Keratinocyte (primary cell): ENCODE results near the gene SNRNP35. TPM values are rescaled to one million over a fixed set of nuclear protein-coding genes. Genes with fewer than 3 reads are reported as not detected.
A peak's percentile ranks its signal among the peaks of the same experiment; 100 is the strongest.
"Not testable (repeated sequence)": the region's sequence is repeated elsewhere in the genome, so short reads cannot be mapped to it uniquely, and the experiment has no call there.

ENCODE experiments used
- DNase-seq: peaks from one replicate; pipeline ENCODE4 v3.0.0-alpha.2; 2011; ENCODE audit warnings: low read depth, missing footprints, low spot score
- FAIRE-seq: peaks from 2 replicates; lab custom pipeline; 2011; peaks lifted over from hg19 to GRCh38; lab: Jason Lieb, UNC
- H2AFZ ChIP-seq: 2 replicates; pipeline ENCODE4 v1.6.0; 2012; ENCODE audit warnings: low read length, control low read depth, inconsistent platforms; ENCODE audit not compliant: control insufficient read depth
- H3K27ac ChIP-seq: 2 replicates; pipeline ENCODE4 v1.5.1; 2011; ENCODE audit warnings: low read length; ENCODE audit not compliant: control insufficient read depth, insufficient read depth
- H3K27me3 ChIP-seq: 3 replicates; pipeline ENCODE4 v1.6.0; 2011; ENCODE audit warnings: low read length; ENCODE audit not compliant: control insufficient read depth, insufficient read depth; ENCODE audit errors: extremely low read depth
- H3K36me3 ChIP-seq, 2 experiments: 2 replicates in 1 of 2; 3 replicates in 1 of 2; pipeline ENCODE4 v1.5.1; 2011; ENCODE audit warnings: low read length in 2 of 2, mild to moderate bottlenecking in 1 of 2; ENCODE audit not compliant: control insufficient read depth in 2 of 2, insufficient read depth in 2 of 2; ENCODE audit errors: extremely low read depth in 1 of 2
- H3K4me1 ChIP-seq: 3 replicates; pipeline ENCODE4 v1.5.1; 2011; ENCODE audit warnings: low read length; ENCODE audit not compliant: control insufficient read depth, insufficient read depth; ENCODE audit errors: extremely low read depth
- H3K4me2 ChIP-seq: 3 replicates; pipeline ENCODE4 v1.6.0; 2011; ENCODE audit warnings: low read depth, low read length; ENCODE audit not compliant: control insufficient read depth, insufficient read depth; ENCODE audit errors: extremely low read depth
- H3K4me3 ChIP-seq, 3 experiments: fragments of 200-600 bp in 1 of 3; sonication (generic) in 1 of 3; 2 replicates in 2 of 3; 3 replicates in 1 of 3; pipeline ENCODE4 v1.5.1; 2011 to 2016; ENCODE audit warnings: low read length in 3 of 3, mild to moderate bottlenecking in 3 of 3, control low read depth in 2 of 3, inconsistent platforms in 1 of 3, low read depth in 1 of 3, mixed read lengths in 1 of 3, mixed run types in 1 of 3, moderate library complexity in 1 of 3; ENCODE audit not compliant: control insufficient read depth in 2 of 3, insufficient read depth in 2 of 3; ENCODE audit errors: extremely low read depth in 1 of 3
- H3K79me2 ChIP-seq: 2 replicates; pipeline ENCODE4 v1.6.0; 2012; ENCODE audit warnings: low read length; ENCODE audit not compliant: control insufficient read depth, insufficient read depth
- H3K9ac ChIP-seq: 3 replicates; pipeline ENCODE4 v1.6.0; 2011; ENCODE audit warnings: low read length; ENCODE audit not compliant: control insufficient read depth, insufficient read depth; ENCODE audit errors: extremely low read depth
- H3K9me1 ChIP-seq: 3 replicates; pipeline ENCODE4 v1.6.0; 2011; ENCODE audit warnings: low read length; ENCODE audit not compliant: control insufficient read depth, insufficient read depth; ENCODE audit errors: extremely low read depth
- H3K9me3 ChIP-seq: 2 replicates; pipeline ENCODE4 v1.5.1; 2012; ENCODE audit warnings: low read depth, low read length; ENCODE audit not compliant: control insufficient read depth
- H4K20me1 ChIP-seq: 3 replicates; pipeline ENCODE4 v1.6.0; 2011; ENCODE audit warnings: low read length; ENCODE audit not compliant: control insufficient read depth, insufficient read depth; ENCODE audit errors: extremely low read depth
- EZH2 ChIP-seq: IDR thresholded peaks from one replicate; pipeline ENCODE4 v1.6.1; 2012; ENCODE audit warnings: inconsistent platforms, mild to moderate bottlenecking, low read length, moderate library complexity
- dilution Hi-C: fragments of 300-500 bp; cut with MboI; formaldehyde crosslinking; loops from one replicate; pipeline ENCODE4 v1.7.0; 2020; ENCODE audit warnings: low sequenced_read_pairs; ENCODE audit not compliant: extremely low pct_ligation_motif_present
- polyA minus RNA-seq, 3 experiments: library from RNA; depleted of rRNA, polyadenylated mRNA; stranded (reverse); fragments of >200 nt; gene quantifications; 1 replicate in 1 of 3; 2 replicates in 1 of 3; 3 replicates in 1 of 3; pipeline ENCODE4 v1.2.3, GENCODE V29; 2011
- polyA plus RNA-seq, 5 experiments: library from polyadenylated mRNA; depleted of rRNA in 3 of 5; stranded (reverse) in 3 of 5; stranded (forward) in 1 of 5; unstranded in 1 of 5; fragments of >200 nt; gene quantifications; 1 replicate in 1 of 5; 2 replicates in 3 of 5; 3 replicates in 1 of 5; pipeline versions ENCODE4 v1.2.1 to v1.2.3, GENCODE V29; 2011 to 2012; ENCODE audit warnings: missing spikeins in 2 of 5, low read depth in 1 of 5, low replicate concordance in 1 of 5
- TF ChIP-seq, protein P1 (sequence below), 3 experiments: IDR thresholded peaks in 1 of 3; conservative IDR thresholded peaks in 1 of 3; optimal IDR thresholded peaks in 1 of 3; 2 replicates in 2 of 3; 3 replicates in 1 of 3; pipeline versions ENCODE3 to v1.5.1; 2011; ENCODE audit warnings: low read length in 3 of 3, mild to moderate bottlenecking in 3 of 3, moderate library complexity in 2 of 3, control low read depth in 1 of 3, inconsistent platforms in 1 of 3; ENCODE audit not compliant: insufficient read depth in 2 of 3; ENCODE audit errors: extremely low read depth in 1 of 3

Gene SNRNP35
- polyA plus RNA-seq: 9.2 to 17.1 TPM (median 15.2 TPM) in 3 replicates
- 9.7 TPM for polyA plus RNA-seq (2011; ENCODE audit: low read depth)
- 6.7 and 11.9 TPM in 2 replicates for polyA plus RNA-seq (2011; cell fraction: cytosol; rRNA removed)
- 21.5 and 23.0 TPM in 2 replicates for polyA plus RNA-seq (2011; cell fraction: nucleus; rRNA removed)
- polyA plus RNA-seq (2012; ENCODE audit: low replicate concordance): 13.3 and 22.4 TPM in 2 replicates
- 5.4 to 8.7 TPM (median 5.8 TPM) in 3 replicates for polyA minus RNA-seq
- polyA minus RNA-seq (2011; cell fraction: cytosol; rRNA and poly(A)+ RNA removed): 10.9 TPM
- 6.2 and 7.2 TPM in 2 replicates for polyA minus RNA-seq (2011; cell fraction: nucleus; rRNA and poly(A)+ RNA removed)

GRCh38 chr12:123457980-123458779 is at the start of gene SNRNP35:
Gene SNRNP35 (plus strand): TSS chr12:123458139. CDS start chr12:123465541, 7,402 bp downstream.
- Histone ChIP-seq H2AFZ (peak within 1 kb of the TSS; percentile 98), H3K9me3 (no peaks in the 10 kb centered on the region), H3K9ac (peak within 1 kb of the TSS; percentile 95), H3K27ac (peak within 1 kb of the TSS; percentile 95), H4K20me1 (no peaks in the 10 kb centered on the region), H3K27me3 (no peaks in the 10 kb centered on the region), H3K4me1 (peaks cover 3% of the 10 kb centered on the region), H3K36me3 (peaks cover 2 to 4% of the 10 kb centered on the region in 2 experiments), H3K9me1 (no peaks in the 10 kb centered on the region), H3K4me3 (peak within 1 kb of the TSS; percentile 89 to 93 (median 89)), H3K79me2 (peaks cover 26% of the 10 kb centered on the region), H3K4me2 (peak within 1 kb of the TSS; percentile 78)
- DNase-seq (peak; percentile 26), FAIRE-seq (no peak)
- dilution Hi-C loops: no loop called here
- TF ChIP-seq, protein P1, sequence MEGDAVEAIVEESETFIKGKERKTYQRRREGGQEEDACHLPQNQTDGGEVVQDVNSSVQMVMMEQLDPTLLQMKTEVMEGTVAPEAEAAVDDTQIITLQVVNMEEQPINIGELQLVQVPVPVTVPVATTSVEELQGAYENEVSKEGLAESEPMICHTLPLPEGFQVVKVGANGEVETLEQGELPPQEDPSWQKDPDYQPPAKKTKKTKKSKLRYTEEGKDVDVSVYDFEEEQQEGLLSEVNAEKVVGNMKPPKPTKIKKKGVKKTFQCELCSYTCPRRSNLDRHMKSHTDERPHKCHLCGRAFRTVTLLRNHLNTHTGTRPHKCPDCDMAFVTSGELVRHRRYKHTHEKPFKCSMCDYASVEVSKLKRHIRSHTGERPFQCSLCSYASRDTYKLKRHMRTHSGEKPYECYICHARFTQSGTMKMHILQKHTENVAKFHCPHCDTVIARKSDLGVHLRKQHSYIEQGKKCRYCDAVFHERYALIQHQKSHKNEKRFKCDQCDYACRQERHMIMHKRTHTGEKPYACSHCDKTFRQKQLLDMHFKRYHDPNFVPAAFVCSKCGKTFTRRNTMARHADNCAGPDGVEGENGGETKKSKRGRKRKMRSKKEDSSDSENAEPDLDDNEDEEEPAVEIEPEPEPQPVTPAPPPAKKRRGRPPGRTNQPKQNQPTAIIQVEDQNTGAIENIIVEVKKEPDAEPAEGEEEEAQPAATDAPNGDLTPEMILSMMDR (optimal IDR thresholded peaks at IDR 0.05 in 1 of 3, IDR thresholded peaks at IDR 0.05 in 1 of 3, conservative IDR thresholded peaks at IDR 0.05 in 1 of 3; ENCODE audit: extremely low read depth in 1 of 3, insufficient read depth in 2 of 3, low read length in 3 of 3): no peak
- no peak for TF ChIP-seq EZH2

DNA sequence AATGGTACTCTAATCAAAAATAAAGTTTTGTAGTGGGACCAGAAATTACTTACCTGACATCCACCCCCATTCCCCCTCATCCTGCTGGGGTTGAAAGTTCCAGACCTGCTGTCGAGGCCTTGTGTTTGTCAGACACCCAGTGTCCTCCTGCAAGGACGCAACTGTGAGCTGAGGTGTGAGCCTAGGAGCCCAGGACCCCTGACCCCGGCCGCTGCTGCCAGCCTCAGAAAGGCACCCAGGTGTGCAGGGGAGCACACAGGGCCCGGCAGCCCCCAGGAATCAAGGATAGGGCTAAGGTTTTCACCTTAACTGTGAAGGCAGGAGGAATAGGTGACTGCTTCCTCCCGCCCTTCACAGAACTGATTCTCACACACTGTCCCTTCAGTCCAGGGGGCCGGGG is 49.3 kb upstream of the SNRNP35 start:
- peaks cover 12 to 14% of the 10 kb centered on the region in 2 experiments for H3K36me3 ChIP-seq
- H3K27me3 ChIP-seq, H3K9me3 ChIP-seq, H3K27ac ChIP-seq, dilution Hi-C loops, H2AFZ ChIP-seq, H3K4me2 ChIP-seq, H3K9ac ChIP-seq, DNase-seq, H3K9me1 ChIP-seq, H3K79me2 ChIP-seq, H3K4me1 ChIP-seq, FAIRE-seq, H3K4me3 ChIP-seq, H4K20me1 ChIP-seq: not testable (repeated sequence)

DNA sequence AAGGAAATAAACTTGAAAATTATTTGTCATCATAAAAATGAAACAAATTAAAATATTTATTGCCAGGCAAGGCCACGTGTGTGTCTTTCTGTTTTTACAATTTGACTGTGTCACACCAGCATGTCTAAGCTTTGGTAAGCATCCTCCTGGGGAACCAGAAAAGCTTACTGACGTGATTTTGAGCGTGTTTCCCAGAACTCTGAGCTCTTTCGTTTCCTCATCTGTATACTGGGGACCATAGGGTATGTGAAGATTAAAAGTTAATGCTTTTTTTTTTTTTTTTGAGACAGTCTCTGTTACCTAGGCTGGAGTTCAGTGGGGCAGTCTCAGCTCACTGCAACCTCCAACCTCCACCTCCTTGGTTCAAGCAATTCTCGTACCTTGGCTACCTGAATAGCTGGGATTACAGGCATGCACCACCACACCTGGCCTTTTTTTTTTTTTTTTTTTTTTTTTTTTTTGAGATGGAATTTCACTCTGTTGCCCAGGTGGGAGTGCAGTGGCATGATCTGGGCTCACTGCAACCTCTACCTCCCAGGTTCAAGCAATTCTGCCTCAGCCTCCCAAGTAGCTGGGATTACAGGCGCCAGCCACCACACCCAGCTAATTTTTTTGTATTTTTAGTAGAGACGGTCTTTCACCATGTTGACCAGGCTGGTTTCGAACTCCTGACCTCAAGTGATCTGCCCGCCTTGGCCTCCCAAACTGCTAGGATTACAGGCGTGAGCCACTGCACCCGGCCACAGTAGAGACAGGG is 48.5 kb upstream of the SNRNP35 start:
- H3K79me2 ChIP-seq, H3K4me3 ChIP-seq, H3K27ac ChIP-seq, H3K4me2 ChIP-seq, H2AFZ ChIP-seq, H3K9me1 ChIP-seq, H3K9ac ChIP-seq, H4K20me1 ChIP-seq, dilution Hi-C loops, FAIRE-seq, DNase-seq, H3K27me3 ChIP-seq, H3K36me3 ChIP-seq, H3K4me1 ChIP-seq, H3K9me3 ChIP-seq: not testable (repeated sequence)
